Fibroblast of lung (primary cell): ENCODE data around the gene PIK3C2B. TPM values are rescaled to one million over a fixed set of nuclear protein-coding genes. Genes with fewer than 3 reads are reported as not detected.

Experiments used
- DNase-seq, 2 donors: peaks; one replicate each; pipeline versions ENCODE4 v3.0.0 to v3.0.0-alpha.2; 2010; ENCODE audit warnings: low read depth in 2 of 2
- H2AFZ ChIP-seq: 2 replicates; pipeline ENCODE4 v1.5.1; 2012; ENCODE audit warnings: low read length, control low read depth, inconsistent platforms
- H3K27ac ChIP-seq: 2 replicates; pipeline ENCODE4 v1.5.1; 2011; ENCODE audit warnings: low read length, control low read depth; ENCODE audit not compliant: insufficient read depth
- H3K27me3 ChIP-seq: 2 replicates; pipeline ENCODE4 v1.5.1; 2011; ENCODE audit warnings: mild to moderate bottlenecking, low read length; ENCODE audit not compliant: control insufficient read depth, insufficient read depth
- H3K36me3 ChIP-seq: 2 replicates; pipeline ENCODE4 v1.5.1; 2011; ENCODE audit warnings: low read length; ENCODE audit not compliant: control insufficient read depth, insufficient read depth
- H3K4me1 ChIP-seq: 2 replicates; pipeline ENCODE4 v1.5.1; 2011; ENCODE audit warnings: low read length; ENCODE audit not compliant: control insufficient read depth, insufficient read depth; ENCODE audit errors: extremely low read depth
- H3K4me2 ChIP-seq: 2 replicates; pipeline ENCODE4 v1.5.1; 2011; ENCODE audit warnings: low read length, control low read depth; ENCODE audit not compliant: insufficient read depth; ENCODE audit errors: extremely low read depth
- H3K4me3 ChIP-seq, 4 experiments: fragments of 200-600 bp in 1 of 4; sonication (generic) in 1 of 4; replicated peaks in 1 of 4; 2 replicates each; pipeline ENCODE4 v1.5.1; 2011 to 2016; ENCODE audit warnings: low read length in 4 of 4, low read depth in 3 of 4, mild to moderate bottlenecking in 3 of 4, control low read depth in 2 of 4, inconsistent platforms in 1 of 4, mixed read lengths in 1 of 4; ENCODE audit not compliant: insufficient read depth in 1 of 4; ENCODE audit errors: control extremely low read depth in 1 of 4
- H3K79me2 ChIP-seq: 2 replicates; pipeline ENCODE4 v1.5.1; 2012; ENCODE audit warnings: mild to moderate bottlenecking, low read length, inconsistent platforms; ENCODE audit not compliant: control insufficient read depth, insufficient read depth
- H3K9ac ChIP-seq: 2 replicates; pipeline ENCODE4 v1.5.1; 2011; ENCODE audit warnings: mild to moderate bottlenecking, low read length, control low read depth; ENCODE audit not compliant: insufficient read depth
- H3K9me3 ChIP-seq: 2 replicates; pipeline ENCODE4 v1.5.1; 2012; ENCODE audit warnings: low read depth, low read length; ENCODE audit not compliant: control insufficient read depth, insufficient read depth
- H4K20me1 ChIP-seq: 2 replicates; pipeline ENCODE4 v1.5.1; 2011; ENCODE audit warnings: low read length; ENCODE audit not compliant: control insufficient read depth, insufficient read depth; ENCODE audit errors: extremely low read depth
- CTCF ChIP-seq, 2 donors: IDR thresholded peaks in 1 of 2; conservative IDR thresholded peaks in 1 of 2; 1 replicate in 1 of 2; 2 replicates in 1 of 2; pipeline ENCODE4 v1.5.1; 2011 to 2012; ENCODE audit warnings: low read length in 2 of 2, control low read depth in 1 of 2, inconsistent platforms in 1 of 2, low read depth in 1 of 2, mild to moderate bottlenecking in 1 of 2
- EZH2 ChIP-seq: IDR thresholded peaks from 2 replicates; pipeline ENCODE4 v1.5.1; 2012; ENCODE audit warnings: low read length, control low read depth, mild to moderate bottlenecking; ENCODE audit errors: missing control alignments
- polyA plus RNA-seq, 2 donors: library from polyadenylated mRNA; depleted of rRNA in 1 of 2; stranded (reverse) in 1 of 2; unstranded in 1 of 2; fragments of >200 nt; gene quantifications; 2 replicates each; pipeline ENCODE4 v1.2.1, GENCODE V29; 2011 to 2012; ENCODE audit warnings: missing spikeins in 1 of 2
- total RNA-seq: library from RNA; depleted of rRNA; stranded (reverse); fragments of >200 nt; gene quantifications from 2 replicates; pipeline ENCODE4 v1.2.1, GENCODE V29; 2014

PIK3C2B gene
- total and polyA plus RNA-seq, 2 donors (not counting 1 experiment from before 2014, with no cell fraction given), result 2.4 to 2.5 TPM

GRCh38 chr1:204445860-204446412 lies 48.7 kb downstream of the PIK3C2B start:
- no peaks in the 10 kb centered on the region for H3K4me1 ChIP-seq
- no peaks in the 10 kb centered on the region for H3K79me2 ChIP-seq
- H3K9ac ChIP-seq, result no peak overlapping the region
- no peaks in the 10 kb centered on the region for H3K9me3 ChIP-seq
- H3K27ac ChIP-seq, result no peak overlapping the region
- no peaks in the 10 kb centered on the region for H3K36me3 ChIP-seq
- no peak overlapping the region for H3K4me3 ChIP-seq
- TF ChIP-seq EZH2 (no peak), CTCF (conservative IDR thresholded peaks at IDR 0.05 in 1 of 2, IDR thresholded peaks at IDR 0.05 in 1 of 2; ENCODE audit: low read depth in 1 of 2, low read length in 2 of 2) (peak; percentile 40 to 56)
- no peak overlapping the region for H3K4me2 ChIP-seq
- peak in 1 of 2 donors; percentile 19 for DNase-seq
- no peaks in the 10 kb centered on the region for H3K27me3 ChIP-seq
- H4K20me1 ChIP-seq, result no peaks in the 10 kb centered on the region
- H2AFZ ChIP-seq, result no peak overlapping the region

Other genes starting within 250 kb of the PIK3C2B start
- gene PLEKHA6, start 134.9 kb downstream of the PIK3C2B start, total RNA-seq, result 1.5 and 3.8 TPM in 2 replicates
- 1.6 and 4.3 TPM in 2 replicates for gene PLEKHA6, start 134.9 kb downstream of the PIK3C2B start, polyA plus RNA-seq
- 26.7 and 27.7 TPM in 2 replicates for gene PPP1R15B, start 83.0 kb downstream of the PIK3C2B start, total RNA-seq
- 22.4 and 26.3 TPM in 2 replicates for gene PPP1R15B, start 83.0 kb downstream of the PIK3C2B start, polyA plus RNA-seq
- gene MDM4, start 21.6 kb upstream of the PIK3C2B start, total RNA-seq, result 29.5 and 41.0 TPM in 2 replicates
- gene MDM4, start 21.6 kb upstream of the PIK3C2B start, polyA plus RNA-seq, result 14.2 and 23.6 TPM in 2 replicates
- 0.26 TPM in 1 of 2 replicates, not detected in the other for gene LRRN2, start 190.9 kb upstream of the PIK3C2B start, total RNA-seq
- not detected in 2 replicates for gene LRRN2, start 190.9 kb upstream of the PIK3C2B start, polyA plus RNA-seq